NCI-H2107 treated with DMSO at 0.1 percent for 48 hours (cell line): ENCODE measurements around the gene NRL.

ENCODE experiments used
- DNase-seq: peaks from one replicate; lab custom pipeline; 2025; ENCODE audit not compliant: unreplicated experiment; lab: John Stamatoyannopoulos, UW

The NRL gene

DNA sequence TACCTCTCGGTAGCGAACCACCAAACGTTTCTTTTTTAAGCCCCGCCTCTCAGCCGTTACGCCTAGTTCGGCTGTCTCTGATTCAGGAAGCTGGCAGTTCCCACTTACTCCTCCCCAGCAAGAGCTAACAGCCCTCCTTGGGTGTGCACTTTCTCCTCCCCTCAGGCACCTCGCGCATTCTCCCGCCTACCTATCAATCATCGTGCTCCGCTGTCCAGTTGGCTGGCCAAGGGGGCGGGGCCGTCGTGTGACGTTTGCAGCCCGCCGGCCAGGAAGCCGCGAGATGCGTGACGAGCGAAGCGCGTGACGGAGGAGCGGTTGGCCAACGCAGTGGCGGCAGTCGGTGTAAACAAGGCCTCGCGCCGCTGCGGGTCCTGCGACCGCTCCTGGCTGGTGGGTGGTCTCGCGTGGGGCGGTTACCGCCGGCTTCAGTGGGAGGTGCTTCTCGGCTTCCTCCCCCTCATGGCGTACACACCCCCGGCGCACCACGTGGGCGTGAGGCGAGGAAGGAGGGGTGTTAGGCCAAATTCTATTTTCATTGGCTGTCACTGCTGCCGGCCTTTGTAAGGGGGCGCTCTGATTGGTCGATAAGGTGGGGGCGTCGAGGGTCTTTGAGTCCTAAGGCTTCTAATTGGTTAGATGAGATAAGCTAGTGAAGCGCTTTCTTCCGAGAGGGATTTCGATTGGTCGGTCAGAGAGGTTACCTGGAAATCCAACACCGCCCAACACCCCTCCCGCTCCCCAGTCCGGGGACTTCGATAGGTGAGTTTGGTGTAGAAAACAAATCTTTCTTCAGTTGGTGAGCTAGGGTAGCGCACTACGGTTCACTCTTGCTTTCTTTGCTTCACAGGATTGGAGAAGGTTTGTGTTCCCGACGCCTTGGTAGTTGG, at the start of gene NRL, which contains the start of gene DCAF11:
NRL (minus strand) TSS at position 418 of the 890 bp plus-strand sequence. CDS start 32,101 bp downstream, outside the sequence.
DCAF11 (plus strand) TSS at position 246 of the 890 bp plus-strand sequence. CDS start 818 bp downstream, outside the sequence.
- DNase-seq: peak; percentile 100

DNA sequence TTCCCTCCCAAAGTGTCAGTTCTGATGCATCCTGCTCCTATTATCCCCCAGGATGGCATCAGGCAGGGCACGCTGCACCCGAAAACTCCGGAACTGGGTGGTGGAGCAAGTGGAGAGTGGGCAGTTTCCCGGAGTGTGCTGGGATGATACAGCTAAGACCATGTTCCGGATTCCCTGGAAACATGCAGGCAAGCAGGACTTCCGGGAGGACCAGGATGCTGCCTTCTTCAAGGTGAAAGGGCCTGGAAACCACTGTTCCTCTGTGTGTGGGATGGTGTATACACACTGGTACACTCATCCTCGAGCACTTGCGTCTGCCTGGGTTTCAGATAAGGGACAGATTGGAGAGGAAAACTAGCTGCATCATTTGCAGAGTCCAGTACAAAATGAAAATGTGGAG, 47.3 kb upstream of the NRL start:
- DNase-seq: no peak

DNA sequence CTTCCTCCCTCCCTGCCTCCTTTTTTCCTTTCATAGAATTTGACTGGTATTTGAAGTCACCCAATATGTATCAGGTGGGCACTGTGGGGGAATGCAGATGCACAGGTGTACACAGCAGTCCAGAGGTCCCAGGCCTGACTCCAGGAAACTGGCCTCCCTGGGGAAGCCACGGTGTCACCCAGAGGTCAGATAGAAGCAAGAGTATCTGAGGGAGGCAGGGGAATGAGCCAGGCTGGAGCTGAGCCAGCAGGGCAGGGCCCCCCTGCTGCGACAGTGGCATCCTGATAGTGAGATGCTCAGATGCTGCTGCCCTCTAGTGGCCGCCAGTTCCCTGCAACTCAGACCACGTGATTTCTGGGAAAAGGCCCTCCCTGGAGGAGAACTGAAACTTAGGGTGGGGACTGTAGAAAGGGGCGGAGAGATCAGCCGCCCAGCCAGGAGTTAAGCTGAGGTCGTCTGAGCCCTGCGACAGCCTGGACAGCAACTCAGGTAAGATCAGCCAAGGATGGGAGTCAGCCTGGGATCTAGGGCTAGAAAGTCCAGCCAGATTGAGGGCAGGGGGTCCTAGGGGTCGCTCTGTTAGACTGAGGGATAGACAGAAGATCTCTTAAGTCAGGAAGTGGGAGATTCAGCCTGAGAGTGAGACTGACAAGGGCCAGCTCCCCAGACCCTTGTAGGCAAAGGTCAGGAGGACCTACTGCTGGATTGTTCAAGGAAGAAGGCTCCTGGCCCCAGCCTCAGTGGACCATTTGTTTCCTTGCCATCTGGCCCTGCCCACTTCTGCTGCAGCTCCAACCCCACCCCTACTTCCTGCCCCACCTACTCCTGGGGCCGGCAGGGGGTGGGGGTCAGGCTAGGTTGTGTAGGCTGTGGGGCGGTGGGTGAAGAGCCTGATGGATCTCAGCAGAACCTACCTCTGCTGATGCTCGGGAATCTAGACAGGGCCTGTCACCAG, 46.4 kb upstream of the NRL start, which contains the start of gene IRF9:
IRF9 (plus strand) TSS at position 416 of the 955 bp plus-strand sequence. CDS start 880 bp downstream, outside the sequence.
- peak; percentile 96 for DNase-seq

DNA sequence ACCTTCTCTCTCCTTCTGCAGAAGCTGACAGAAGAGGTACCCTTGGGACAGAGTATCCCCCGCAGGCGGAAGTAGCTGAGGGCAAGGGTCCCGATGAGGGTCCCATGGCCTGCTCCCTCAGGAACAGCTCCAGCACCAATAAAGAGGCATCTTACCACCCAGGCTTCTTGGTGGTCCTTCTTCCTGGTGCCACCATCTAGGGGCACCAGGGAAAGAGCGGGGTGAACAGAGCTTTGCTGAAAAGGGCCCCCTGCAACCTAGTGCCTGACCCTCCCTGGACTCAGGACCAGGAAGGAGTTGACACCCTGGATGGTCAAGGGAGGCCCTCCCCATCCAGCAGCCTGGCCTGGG, 45.7 kb upstream of the NRL start:
- no peak for DNase-seq

DNA sequence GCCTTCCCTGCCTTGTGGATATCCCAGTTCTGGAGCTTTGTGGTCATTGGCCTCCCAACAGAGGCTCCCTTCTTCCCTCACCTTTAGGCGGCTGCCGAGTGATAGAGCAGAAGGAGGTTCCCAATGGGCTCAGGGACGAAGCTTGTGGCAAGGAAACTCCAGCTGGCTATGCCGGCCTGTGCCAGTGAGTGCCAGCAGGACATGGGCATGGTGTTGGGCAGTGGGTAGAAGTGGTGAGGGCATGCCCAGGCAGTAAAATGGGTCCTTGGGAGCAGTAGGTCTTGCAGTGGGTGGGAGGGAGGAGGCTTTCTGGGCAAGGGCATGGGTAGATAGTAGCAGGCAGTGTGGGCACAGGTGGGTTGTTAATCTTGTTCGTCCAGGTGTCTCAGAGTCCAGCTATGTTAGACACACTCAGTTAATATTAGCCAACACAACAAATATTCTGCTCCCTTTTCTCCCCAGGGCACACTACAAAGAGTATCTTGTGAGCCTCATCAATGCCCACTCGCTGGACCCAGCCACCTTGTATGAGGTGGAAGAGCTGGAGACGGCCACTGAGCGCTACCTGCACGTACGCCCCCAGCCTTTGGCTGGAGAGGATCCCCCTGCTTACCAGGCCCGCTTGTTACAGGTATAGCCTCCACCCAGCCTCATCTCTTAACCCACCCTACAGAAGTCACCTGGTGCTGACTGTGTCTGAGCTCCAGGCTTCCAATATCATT, 45.2 kb upstream of the NRL start:
- no peak for DNase-seq

DNA sequence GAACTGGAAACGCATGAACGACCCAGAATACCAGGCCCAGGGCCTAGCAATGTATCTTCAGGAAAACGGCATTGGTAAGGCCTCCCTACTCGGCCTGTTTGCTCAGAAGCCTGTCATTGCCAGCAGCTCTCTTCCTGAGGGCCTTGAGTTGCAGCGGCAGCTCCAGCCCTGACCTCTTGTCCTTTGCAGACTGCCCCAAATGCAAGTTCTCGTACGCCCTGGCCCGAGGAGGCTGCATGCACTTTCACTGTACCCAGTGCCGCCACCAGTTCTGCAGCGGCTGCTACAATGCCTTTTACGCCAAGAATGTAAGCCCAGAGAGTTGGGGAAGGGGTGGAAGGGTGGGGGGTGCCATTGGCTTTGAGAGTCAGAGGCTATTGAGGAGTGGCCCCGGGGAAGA, 42.6 kb upstream of the NRL start:
- DNase-seq: no peak

DNA sequence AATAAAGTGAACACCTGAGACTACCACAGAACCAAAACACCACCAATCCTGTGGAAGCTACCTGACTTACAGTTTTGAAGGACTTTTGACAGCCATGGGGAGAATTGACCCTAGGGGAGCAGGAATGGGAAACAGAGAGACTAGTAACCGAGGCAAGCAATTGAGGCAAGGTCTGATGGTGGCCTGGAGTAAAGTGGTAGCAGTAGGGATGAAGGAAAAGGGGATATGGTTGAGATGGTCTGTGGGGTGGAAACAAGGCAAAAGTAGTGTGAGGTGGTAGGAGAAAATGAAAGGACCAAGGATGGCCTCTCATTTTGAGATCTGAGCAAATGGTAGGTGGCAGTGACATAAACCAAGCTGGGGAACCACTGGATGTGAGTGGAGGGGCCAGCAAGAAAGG, 42.1 kb upstream of the NRL start:
- DNase-seq: no peak

DNA sequence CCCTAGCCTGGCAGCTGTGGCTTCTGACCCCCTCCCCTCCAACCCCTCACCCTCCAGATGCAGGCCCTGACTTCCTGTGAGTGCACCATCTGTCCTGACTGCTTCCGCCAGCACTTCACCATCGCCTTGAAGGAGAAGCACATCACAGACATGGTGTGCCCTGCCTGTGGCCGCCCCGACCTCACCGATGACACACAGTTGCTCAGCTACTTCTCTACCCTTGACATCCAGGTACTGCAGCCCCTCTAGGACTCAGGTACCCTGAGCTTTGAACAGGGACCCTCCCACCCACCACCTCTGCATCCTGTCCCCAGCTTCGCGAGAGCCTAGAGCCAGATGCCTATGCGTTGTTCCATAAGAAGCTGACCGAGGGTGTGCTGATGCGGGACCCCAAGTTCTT, 40.4 kb upstream of the NRL start:
- DNase-seq: no peak

DNA sequence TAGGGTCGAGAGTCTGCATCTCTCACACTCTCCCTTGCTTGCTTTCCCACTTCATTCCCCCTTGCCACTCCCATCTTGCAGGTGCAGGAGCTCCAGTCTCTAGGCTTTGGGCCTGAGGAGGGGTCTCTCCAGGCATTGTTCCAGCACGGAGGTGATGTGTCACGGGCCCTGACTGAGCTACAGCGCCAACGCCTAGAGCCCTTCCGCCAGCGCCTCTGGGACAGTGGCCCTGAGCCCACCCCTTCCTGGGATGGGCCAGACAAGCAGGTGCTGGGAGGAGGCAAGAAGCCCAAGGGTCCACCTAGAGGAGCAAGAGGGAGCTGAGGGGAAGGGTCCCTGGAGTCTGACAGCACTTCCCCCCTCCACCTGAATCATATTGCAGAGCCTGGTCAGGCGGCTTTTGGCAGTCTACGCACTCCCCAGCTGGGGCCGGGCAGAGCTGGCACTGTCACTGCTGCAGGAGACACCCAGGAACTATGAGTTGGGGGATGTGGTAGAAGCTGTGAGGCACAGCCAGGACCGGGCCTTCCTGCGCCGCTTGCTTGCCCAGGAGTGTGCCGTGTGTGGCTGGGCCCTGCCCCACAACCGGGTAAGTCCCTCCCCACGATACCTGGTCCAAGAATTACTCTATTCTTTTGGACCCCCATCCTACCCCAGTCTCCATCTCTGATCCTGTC, 36.8 kb upstream of the NRL start:
- DNase-seq: no peak

DNA sequence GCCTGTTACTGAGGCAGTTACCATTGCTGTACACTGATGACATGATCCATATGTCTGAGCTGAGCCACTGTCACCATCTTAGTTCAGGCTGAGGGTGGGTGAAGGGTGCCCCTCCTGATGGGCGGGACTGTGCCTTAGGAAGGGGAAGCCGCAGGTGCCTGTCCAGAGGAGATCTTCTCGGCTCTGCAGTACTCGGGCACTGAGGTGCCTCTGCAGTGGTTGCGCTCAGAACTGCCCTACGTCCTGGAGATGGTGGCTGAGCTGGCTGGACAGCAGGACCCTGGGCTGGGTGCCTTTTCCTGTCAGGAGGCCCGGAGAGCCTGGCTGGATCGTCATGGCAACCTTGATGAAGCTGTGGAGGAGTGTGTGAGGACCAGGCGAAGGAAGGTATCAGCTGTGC, 36.2 kb upstream of the NRL start:
- no peak for DNase-seq

DNA sequence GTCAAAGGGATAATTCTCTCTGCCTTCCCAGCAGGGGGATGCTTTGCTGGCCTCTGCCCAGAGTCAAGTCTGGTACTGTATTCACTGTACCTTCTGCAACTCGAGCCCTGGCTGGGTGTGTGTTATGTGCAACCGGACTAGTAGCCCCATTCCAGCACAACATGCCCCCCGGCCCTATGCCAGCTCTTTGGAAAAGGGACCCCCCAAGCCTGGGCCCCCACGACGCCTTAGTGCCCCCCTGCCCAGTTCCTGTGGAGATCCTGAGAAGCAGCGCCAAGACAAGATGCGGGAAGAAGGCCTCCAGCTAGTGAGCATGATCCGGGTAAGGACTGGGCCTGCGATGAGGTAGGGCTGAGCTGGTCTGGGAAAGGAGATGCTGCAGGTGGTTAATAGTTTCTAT, 35.8 kb upstream of the NRL start:
- DNase-seq: no peak

DNA sequence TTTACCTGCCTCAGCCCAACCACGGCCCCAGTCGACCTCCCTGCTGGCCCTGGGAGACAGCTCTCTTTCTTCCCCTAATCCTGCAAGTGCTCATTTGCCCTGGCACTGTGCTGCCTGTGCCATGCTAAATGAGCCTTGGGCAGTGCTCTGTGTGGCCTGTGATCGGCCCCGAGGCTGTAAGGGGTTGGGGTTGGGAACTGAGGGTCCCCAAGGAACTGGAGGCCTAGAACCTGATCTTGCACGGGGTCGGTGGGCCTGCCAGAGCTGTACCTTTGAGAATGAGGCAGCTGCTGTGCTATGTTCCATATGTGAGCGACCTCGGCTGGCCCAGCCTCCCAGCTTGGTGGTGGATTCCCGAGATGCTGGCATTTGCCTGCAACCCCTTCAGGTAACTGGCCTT, 35.3 kb upstream of the NRL start:
- no peak for DNase-seq

DNA sequence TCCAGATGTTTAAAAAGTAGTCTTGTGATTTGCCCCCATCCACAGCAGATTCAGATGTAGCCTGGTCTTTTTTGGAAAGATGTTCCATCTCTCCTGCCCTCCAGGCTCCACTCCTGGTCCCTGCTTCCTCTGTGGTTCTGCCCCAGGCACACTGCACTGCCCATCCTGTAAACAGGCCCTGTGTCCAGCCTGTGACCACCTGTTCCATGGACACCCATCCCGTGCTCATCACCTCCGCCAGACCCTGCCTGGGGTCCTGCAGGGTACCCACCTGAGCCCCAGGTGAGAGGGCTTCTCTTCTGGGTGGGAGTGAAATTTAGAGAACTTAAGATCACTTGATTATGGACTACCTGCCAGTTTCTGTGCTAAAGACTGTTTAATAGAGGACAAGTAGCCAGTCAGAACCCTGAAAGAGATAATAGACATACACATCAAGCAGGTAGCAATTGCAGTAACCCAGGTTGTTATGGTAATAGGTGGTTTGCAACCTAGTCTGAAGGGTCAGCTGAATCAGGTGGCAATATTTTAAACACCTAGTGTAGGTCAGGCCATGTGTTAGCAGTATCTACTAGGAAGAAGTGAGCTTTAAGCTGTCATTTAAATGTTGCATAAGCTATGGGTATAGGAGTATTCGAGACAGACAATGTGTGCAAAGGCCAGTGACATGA, 34.7 kb upstream of the NRL start:
- DNase-seq: no peak

DNA sequence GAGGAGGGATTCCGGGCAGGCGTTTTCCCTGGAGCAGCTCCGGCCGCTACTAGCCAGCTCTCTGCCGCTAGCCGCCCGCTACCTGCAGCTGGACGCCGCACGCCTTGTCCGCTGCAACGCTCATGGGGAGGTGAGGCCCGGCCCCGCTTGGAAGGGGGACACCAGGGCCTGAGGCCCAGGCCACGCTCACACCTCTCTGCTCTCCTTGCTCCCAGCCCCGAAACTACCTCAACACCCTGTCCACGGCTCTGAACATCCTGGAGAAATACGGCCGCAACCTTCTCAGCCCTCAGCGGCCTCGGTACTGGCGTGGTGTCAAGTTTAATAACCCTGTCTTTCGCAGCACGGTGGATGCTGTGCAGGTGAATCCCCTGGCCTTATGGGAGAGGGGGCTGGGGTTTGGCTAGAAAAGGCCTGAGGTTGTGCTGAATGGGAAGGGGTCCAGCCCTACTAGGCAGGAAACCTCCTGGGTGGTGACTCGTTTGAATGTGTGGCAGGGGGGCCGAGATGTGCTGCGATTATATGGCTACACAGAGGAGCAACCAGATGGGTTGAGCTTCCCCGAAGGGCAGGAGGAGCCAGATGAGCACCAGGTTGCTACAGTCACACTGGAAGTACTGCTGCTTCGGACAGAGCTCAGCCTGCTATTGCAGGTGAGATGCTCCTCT, 33.1 kb upstream of the NRL start:
- no peak for DNase-seq

DNA sequence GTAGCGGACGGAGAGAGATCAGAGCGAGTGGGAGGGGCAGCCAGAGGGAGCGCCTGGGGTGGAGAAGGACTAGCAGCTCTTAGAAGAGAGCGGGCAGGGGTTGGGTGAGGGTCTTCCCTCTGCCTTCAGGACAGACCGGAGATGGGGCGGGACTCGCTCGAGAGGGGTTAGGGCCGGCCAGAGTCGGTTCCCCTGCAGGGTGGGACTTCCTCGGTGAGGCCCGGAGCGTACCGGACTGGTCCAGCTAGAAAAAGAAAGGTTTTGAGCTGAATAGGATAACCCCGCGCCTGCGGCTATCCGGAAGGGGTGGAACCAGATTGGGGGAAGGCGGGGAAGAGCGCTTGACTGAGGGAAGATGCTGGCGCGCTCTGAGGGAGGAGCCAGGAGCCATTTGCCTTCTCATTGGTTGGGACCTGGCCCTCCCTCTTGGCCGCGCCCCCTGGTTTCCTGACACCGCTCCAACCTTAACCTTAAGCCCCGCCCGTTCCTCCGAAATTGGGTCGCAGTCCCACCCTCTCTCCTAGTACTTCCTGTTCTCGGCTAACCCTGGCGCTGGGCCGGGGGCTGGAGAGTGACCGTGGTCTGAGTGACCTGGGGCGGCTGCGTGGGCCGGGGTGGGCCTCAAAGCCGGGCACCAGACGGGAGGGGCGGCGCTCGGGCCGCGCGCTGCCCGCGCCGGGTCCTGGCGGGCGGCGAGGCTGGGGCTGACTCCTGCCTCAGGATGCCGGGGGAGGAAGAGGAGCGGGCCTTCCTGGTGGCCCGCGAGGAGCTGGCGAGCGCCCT, 32.4 kb upstream of the NRL start, which contains the start of gene RNF31:
RNF31 (plus strand) TSS at position 521 of the 783 bp plus-strand sequence; CDS start at position 722, 201 bp downstream.
- DNase-seq: peak; percentile 99

DNA sequence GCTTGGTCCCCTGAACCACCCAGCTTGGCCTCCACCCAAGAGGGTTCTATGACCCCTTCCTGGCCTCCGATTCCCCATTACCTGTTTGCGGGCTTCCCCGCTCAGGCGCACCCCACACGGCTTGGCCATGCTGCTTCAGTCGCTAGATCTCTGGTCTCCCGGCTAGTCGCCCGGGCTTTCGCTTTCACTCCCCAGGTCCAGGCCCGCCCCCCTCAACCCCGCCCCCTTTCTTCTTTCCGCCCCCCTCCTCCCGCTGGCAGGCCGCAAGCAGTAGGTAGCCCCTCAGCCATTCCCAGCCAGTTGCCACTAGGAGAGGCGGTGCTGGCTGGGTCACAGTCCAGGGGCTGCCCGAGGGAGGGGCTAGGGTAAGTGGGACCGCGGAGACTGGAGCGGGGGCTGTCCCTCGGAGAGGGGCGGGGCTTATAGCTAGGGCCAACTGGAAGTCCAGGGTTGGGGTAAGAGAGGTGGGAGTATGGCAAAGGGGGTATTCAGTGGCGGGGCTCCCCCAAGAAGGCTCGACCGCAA, 31.8 kb upstream of the NRL start, which contains the start of gene PSME2:
PSME2 (minus strand) TSS at position 158 of the 525 bp plus-strand sequence; CDS start at position 129, 29 bp downstream.
- DNase-seq: peak; percentile 97

DNA sequence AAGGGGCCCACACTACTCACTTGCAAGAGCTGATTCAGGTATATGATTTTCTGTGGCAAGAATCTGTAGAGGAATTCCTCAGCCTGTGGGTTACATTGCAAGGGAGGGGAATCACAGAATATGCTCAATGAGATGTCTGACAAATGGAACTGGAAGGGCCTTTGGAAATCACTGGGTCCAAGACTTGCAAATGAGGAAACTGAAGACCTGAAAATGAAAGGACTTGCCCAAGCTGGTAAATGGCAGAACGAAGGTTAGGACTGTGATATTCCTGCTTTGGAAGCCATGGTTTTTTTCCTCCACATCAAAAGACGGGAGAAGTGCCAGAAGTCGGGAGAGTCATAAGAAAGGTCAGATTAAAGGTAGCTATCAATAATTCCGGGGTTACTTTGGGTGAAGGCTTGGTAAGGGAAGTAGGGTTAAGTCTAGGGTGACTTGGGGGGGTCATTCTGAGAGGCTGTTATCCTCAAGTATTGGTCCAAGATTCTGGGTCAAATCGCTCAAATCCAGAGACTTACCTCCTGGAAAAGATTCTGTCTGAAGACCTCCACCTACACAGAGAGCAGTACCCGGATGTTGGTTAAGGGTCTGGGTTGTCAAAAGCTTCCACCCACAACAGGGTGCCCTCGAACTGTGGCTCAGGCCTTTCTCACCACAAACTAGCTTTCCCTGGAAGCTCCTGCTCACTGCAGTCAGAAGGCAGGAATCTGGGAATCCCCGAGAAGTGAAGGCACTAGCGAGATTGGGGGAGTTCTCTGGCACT, 31.1 kb upstream of the NRL start:
- no peak for DNase-seq
